Measurements from ENCODE around the gene SFPQ.
"Not testable (repeated sequence)": the region's sequence is repeated elsewhere in the genome, so short reads cannot be mapped to it uniquely, and the experiment has no call there.

SFPQ gene

DNA sequence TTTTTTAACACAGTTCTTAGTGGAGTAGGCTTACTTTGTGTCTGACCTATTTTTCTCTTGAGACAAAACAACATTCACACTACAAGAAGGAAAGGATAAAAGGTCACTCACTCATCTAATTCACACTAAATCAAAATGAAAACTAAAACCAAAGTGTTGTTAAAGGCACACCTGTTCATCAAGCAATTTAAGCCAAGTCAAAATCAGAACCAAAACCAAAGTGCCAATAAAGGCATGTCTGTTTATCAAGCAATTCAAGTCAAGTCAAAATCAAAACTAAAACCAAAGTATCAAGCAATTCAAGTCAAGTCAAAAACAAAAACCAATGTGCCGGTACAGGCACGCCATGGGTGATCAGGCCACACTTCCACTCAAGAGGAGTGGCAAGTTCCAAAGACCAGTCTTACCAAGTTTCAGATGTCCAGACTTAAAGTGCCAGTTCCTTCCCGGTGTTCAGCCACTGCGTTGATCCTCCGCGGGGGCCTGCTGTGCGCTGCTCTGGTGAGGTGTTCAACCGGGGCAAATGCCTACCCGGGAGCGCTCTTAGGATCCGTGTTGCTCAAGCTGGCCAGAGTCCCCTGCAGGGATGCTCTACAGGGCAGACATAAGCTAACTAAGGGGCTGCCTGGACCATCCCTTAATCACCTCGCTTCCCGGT is 46.9 kb downstream of the SFPQ start:
- not testable (repeated sequence) for H3K56ac ChIP-seq (ENCODE audit: low read length); H3K23ac ChIP-seq (ENCODE audit: low read length); H3K79me1 ChIP-seq (ENCODE audit: low read length); H3K9ac ChIP-seq (ENCODE audit: low read length); H4K8ac ChIP-seq (ENCODE audit: low read depth, low read length); H2BK15ac ChIP-seq (replicated peaks; ENCODE audit: low read depth); H2AK5ac ChIP-seq (ENCODE audit: low read length); H3K27ac ChIP-seq (ENCODE audit: low read depth, low read length); H3K79me2 ChIP-seq (ENCODE audit: control insufficient read depth, insufficient read depth, low read length); DNase-seq; H3K36me3 ChIP-seq (ENCODE audit: control insufficient read depth, insufficient read depth, low read length); H3K4ac ChIP-seq (ENCODE audit: low read depth, low read length); H2BK5ac ChIP-seq (ENCODE audit: low read length); H2BK120ac ChIP-seq (ENCODE audit: low read depth, low read length); H3K4me1 ChIP-seq (ENCODE audit: control insufficient read depth, low read depth, low read length); H3K4me3 ChIP-seq (ENCODE audit: low read length); H3K18ac ChIP-seq (ENCODE audit: low read length); H3K27me3 ChIP-seq (ENCODE audit: insufficient read depth, low read length, poor library complexity); H3K4me2 ChIP-seq (ENCODE audit: low read length); H4K5ac ChIP-seq (ENCODE audit: low read length)
- WGBS (ENCODE audit: extremely low coverage, insufficient coverage, low lambda C conversion rate): no CpG with 5 or more reads among the region's 13 CpGs

DNA sequence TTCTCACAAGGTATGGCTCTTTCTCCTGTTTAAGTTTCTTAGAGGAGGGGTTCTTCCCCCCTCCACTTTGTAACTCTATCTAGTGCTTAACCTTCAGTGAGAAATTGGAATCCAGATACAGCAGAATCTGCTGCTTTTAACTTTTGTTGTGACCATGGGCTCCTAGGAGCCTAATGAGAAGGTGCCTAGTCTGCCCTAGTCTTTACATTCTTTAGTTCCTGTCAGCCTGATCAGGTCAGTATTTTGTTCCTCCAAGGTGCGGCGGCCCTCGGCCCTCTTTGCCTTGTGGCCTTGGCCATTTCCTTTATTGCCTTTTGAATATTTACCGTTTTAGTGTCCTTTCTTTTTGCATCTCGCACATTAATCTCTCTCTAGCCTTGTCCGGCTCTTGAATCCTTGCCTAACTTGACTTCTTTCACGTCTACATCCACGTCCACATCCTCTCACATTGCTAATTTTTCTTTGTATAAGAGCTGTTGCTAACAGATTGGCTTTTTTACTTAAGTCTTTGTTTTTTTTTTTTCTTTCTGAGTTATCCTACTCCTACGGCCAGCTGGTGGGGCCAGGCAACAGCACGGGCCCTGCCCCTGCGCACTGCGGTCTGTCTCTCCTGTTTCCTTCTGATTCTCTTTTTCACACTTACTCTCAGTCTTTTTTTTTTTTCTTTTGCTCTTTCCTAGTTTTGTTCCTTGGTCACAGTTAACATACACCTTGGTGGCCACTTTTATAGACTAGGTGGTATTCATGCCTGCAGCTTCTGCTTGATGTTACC is 49.0 kb downstream of the SFPQ start:
- Histone ChIP-seq H3K4ac (ENCODE audit: low read depth, low read length) (no peak overlapping the region), H3K36me3 (ENCODE audit: control insufficient read depth, insufficient read depth, low read length) (no peaks in the 10 kb centered on the region), H3K27me3 (ENCODE audit: insufficient read depth, low read length, poor library complexity) (no peaks in the 10 kb centered on the region), H3K23ac (ENCODE audit: low read length) (no peak overlapping the region), H3K27ac (ENCODE audit: low read depth, low read length) (no peak overlapping the region), H3K4me1 (ENCODE audit: control insufficient read depth, low read depth, low read length) (no peaks in the 10 kb centered on the region), H4K8ac (ENCODE audit: low read depth, low read length) (no peak overlapping the region), H3K4me2 (ENCODE audit: low read length) (no peak overlapping the region), H3K4me3 (ENCODE audit: low read length) (no peak overlapping the region), H2BK15ac (replicated peaks; ENCODE audit: low read depth) (no peak overlapping the region), H3K56ac (ENCODE audit: low read length) (no peak overlapping the region), H4K5ac (ENCODE audit: low read length) (no peak overlapping the region), H3K79me2 (ENCODE audit: control insufficient read depth, insufficient read depth, low read length) (no peaks in the 10 kb centered on the region), H3K9ac (ENCODE audit: low read length) (no peak overlapping the region), H3K79me1 (ENCODE audit: low read length) (no peaks in the 10 kb centered on the region), H2BK120ac (ENCODE audit: low read depth, low read length) (no peak overlapping the region), H3K18ac (ENCODE audit: low read length) (no peak overlapping the region), H2AK5ac (ENCODE audit: low read length) (no peak overlapping the region), H2BK5ac (ENCODE audit: low read length) (no peak overlapping the region)
- no peak for DNase-seq
- WGBS (ENCODE audit: extremely low coverage, insufficient coverage, low lambda C conversion rate): no CpG with 5 or more reads among the region's 12 CpGs

DNA sequence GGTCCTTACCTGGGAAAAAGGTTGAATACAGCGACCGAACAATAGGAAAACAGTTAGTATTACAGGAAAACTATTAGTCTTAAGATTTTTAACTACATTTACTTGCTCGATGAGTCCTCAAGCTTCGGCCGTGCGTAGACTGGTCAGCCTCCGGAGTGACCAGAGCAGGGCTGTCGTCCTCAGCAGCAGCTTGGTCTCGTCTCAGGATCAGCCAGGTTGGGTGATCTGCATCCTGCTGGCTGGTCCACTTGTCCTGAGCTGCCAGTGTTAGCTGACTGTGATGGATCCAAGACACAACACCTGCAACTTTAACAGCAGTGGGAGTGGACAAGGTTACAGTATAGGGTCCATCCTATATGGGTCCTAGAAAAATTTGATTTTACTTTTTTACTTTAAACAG is 50.2 kb downstream of the SFPQ start:
- H3K4me2 ChIP-seq (ENCODE audit: low read length); H2BK5ac ChIP-seq (ENCODE audit: low read length); H4K8ac ChIP-seq (ENCODE audit: low read depth, low read length); H3K79me1 ChIP-seq (ENCODE audit: low read length); H3K27me3 ChIP-seq (ENCODE audit: insufficient read depth, low read length, poor library complexity); H3K4me3 ChIP-seq (ENCODE audit: low read length); H3K56ac ChIP-seq (ENCODE audit: low read length); H3K27ac ChIP-seq (ENCODE audit: low read depth, low read length); H3K9ac ChIP-seq (ENCODE audit: low read length); DNase-seq; H3K79me2 ChIP-seq (ENCODE audit: control insufficient read depth, insufficient read depth, low read length); H2AK5ac ChIP-seq (ENCODE audit: low read length); H2BK15ac ChIP-seq (replicated peaks; ENCODE audit: low read depth); H3K4me1 ChIP-seq (ENCODE audit: control insufficient read depth, low read depth, low read length); H3K4ac ChIP-seq (ENCODE audit: low read depth, low read length); H3K36me3 ChIP-seq (ENCODE audit: control insufficient read depth, insufficient read depth, low read length); H4K5ac ChIP-seq (ENCODE audit: low read length); H3K18ac ChIP-seq (ENCODE audit: low read length); H3K23ac ChIP-seq (ENCODE audit: low read length); H2BK120ac ChIP-seq (ENCODE audit: low read depth, low read length): not testable (repeated sequence)
- WGBS (ENCODE audit: extremely low coverage, insufficient coverage, low lambda C conversion rate): no CpG with 5 or more reads among the region's 9 CpGs

DNA sequence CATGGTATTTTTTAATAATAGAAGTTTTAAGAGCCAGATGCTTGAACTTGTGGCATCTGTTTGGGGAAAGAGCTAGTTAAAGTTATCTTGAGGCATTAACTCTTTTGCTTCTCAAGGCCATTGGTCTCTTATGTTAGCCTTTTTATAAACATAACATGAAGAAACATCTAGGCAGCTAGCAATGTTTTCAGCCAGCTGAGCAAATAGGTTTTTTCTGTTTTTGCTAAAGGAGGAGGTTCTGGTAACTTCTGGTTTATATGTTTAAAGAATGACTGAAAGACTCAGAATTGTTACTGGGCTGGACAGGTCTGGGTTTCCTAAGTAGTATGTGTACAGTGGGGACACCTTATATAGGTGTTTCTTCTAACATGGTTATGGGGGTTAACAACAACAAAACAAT is 50.7 kb downstream of the SFPQ start:
- H2BK120ac ChIP-seq (ENCODE audit: low read depth, low read length); H3K56ac ChIP-seq (ENCODE audit: low read length); DNase-seq; H3K23ac ChIP-seq (ENCODE audit: low read length); H2BK15ac ChIP-seq (replicated peaks; ENCODE audit: low read depth); H3K4me2 ChIP-seq (ENCODE audit: low read length); H3K27me3 ChIP-seq (ENCODE audit: insufficient read depth, low read length, poor library complexity); H3K4me1 ChIP-seq (ENCODE audit: control insufficient read depth, low read depth, low read length); H3K27ac ChIP-seq (ENCODE audit: low read depth, low read length); H2BK5ac ChIP-seq (ENCODE audit: low read length); H3K4me3 ChIP-seq (ENCODE audit: low read length); H3K79me1 ChIP-seq (ENCODE audit: low read length); H3K18ac ChIP-seq (ENCODE audit: low read length); H3K36me3 ChIP-seq (ENCODE audit: control insufficient read depth, insufficient read depth, low read length); H3K9ac ChIP-seq (ENCODE audit: low read length); H4K5ac ChIP-seq (ENCODE audit: low read length); H4K8ac ChIP-seq (ENCODE audit: low read depth, low read length); H3K4ac ChIP-seq (ENCODE audit: low read depth, low read length); H3K79me2 ChIP-seq (ENCODE audit: control insufficient read depth, insufficient read depth, low read length); H2AK5ac ChIP-seq (ENCODE audit: low read length): not testable (repeated sequence)

DNA sequence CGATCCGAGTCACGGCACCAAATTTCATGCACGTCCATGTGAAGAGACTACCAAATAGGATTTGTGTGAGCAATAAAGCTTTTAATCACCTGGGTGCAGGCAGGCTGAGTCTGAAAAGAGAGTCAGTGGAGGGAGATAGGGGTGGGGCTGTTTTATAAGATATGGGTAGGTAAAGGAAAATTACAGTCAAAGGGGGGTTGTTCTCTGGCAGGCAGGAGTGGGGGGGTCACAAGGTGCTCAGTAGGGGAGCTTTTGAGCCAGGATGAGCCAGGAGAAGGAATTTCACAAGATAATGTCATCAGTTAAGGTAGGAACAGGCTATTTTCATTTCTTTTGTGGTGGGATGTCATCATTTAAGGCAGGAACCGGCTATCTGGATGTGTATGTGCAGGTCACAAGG is 55.4 kb downstream of the SFPQ start:
- not testable (repeated sequence) for DNase-seq; H3K36me3 ChIP-seq (ENCODE audit: control insufficient read depth, insufficient read depth, low read length); H3K18ac ChIP-seq (ENCODE audit: low read length); H3K27ac ChIP-seq (ENCODE audit: low read depth, low read length); H3K79me1 ChIP-seq (ENCODE audit: low read length); H4K5ac ChIP-seq (ENCODE audit: low read length); H3K79me2 ChIP-seq (ENCODE audit: control insufficient read depth, insufficient read depth, low read length); H2BK5ac ChIP-seq (ENCODE audit: low read length); H3K9ac ChIP-seq (ENCODE audit: low read length); H3K27me3 ChIP-seq (ENCODE audit: insufficient read depth, low read length, poor library complexity); H4K8ac ChIP-seq (ENCODE audit: low read depth, low read length); H3K56ac ChIP-seq (ENCODE audit: low read length); H3K23ac ChIP-seq (ENCODE audit: low read length); H2BK15ac ChIP-seq (replicated peaks; ENCODE audit: low read depth); H3K4me1 ChIP-seq (ENCODE audit: control insufficient read depth, low read depth, low read length); H3K4me3 ChIP-seq (ENCODE audit: low read length); H2BK120ac ChIP-seq (ENCODE audit: low read depth, low read length); H3K4ac ChIP-seq (ENCODE audit: low read depth, low read length); H3K4me2 ChIP-seq (ENCODE audit: low read length); H2AK5ac ChIP-seq (ENCODE audit: low read length)
- WGBS (ENCODE audit: extremely low coverage, insufficient coverage, low lambda C conversion rate): no CpG with 5 or more reads among the region's 5 CpGs

DNA sequence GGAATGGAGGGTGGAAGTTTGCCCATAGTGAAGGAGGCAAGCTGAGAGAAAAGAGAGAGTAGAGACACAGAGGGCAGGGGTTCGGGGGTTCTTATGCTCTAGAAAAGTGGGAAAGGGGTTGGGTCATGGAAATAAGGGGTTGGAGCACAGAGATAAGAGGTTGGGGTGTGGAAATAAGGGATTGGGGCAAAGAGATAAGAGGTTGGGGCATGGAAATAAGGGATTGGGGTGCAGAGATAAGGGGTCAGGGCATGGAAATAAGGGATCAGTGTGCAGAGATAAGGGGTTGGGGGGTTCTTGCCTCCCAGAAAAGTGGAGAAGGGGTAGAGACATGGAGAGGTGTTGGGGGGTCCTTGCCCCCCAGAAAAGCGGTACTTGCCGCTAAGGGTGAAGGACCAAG is 56.2 kb downstream of the SFPQ start:
- Histone ChIP-seq H3K4ac (ENCODE audit: low read depth, low read length) (no peak overlapping the region), H4K5ac (ENCODE audit: low read length) (no peak overlapping the region), H3K56ac (ENCODE audit: low read length) (no peak overlapping the region), H3K9ac (ENCODE audit: low read length) (no peak overlapping the region), H3K36me3 (ENCODE audit: control insufficient read depth, insufficient read depth, low read length) (no peaks in the 10 kb centered on the region), H3K79me2 (ENCODE audit: control insufficient read depth, insufficient read depth, low read length) (no peaks in the 10 kb centered on the region), H2BK15ac (replicated peaks; ENCODE audit: low read depth) (no peak overlapping the region), H3K4me1 (ENCODE audit: control insufficient read depth, low read depth, low read length) (no peaks in the 10 kb centered on the region), H3K18ac (ENCODE audit: low read length) (no peak overlapping the region), H3K4me2 (ENCODE audit: low read length) (no peak overlapping the region), H4K8ac (ENCODE audit: low read depth, low read length) (no peak overlapping the region), H3K79me1 (ENCODE audit: low read length) (no peaks in the 10 kb centered on the region), H2BK5ac (ENCODE audit: low read length) (no peak overlapping the region), H3K27me3 (ENCODE audit: insufficient read depth, low read length, poor library complexity) (no peaks in the 10 kb centered on the region), H2AK5ac (ENCODE audit: low read length) (no peak overlapping the region), H3K4me3 (ENCODE audit: low read length) (no peak overlapping the region), H2BK120ac (ENCODE audit: low read depth, low read length) (no peak overlapping the region), H3K23ac (ENCODE audit: low read length) (no peak overlapping the region), H3K27ac (ENCODE audit: low read depth, low read length) (no peak overlapping the region)
- WGBS (ENCODE audit: extremely low coverage, insufficient coverage, low lambda C conversion rate): no CpG with 5 or more reads among the region's 3 CpGs
- DNase-seq: no peak
